ENCODE measurements around the gene ST3GAL3. TPM values are rescaled to one million over a fixed set of nuclear protein-coding genes. Genes with fewer than 3 reads are reported as not detected.

The ST3GAL3 gene
- total and polyA plus RNA-seq, 2 donors (not counting 1 experiment from before 2014, with no cell fraction given), result 13.7 to 16.3 TPM

- Histone ChIP-seq H3K4me2 (ENCODE audit: extremely low read depth, insufficient read depth, low read length) (no peak overlapping the region), H2AFZ (ENCODE audit: low read length) (no peak overlapping the region), H4K20me1 (ENCODE audit: control insufficient read depth, extremely low read depth, insufficient read depth, low read length) (no peaks in the 10 kb centered on the region), H3K4me1 (ENCODE audit: control insufficient read depth, extremely low read depth, insufficient read depth, low read length) (peaks cover 11% of the 10 kb centered on the region), H3K27me3 (ENCODE audit: control insufficient read depth, insufficient read depth, low read length) (no peaks in the 10 kb centered on the region), H3K36me3 (ENCODE audit: control insufficient read depth, insufficient read depth, low read length) (peaks cover 2% of the 10 kb centered on the region), H3K9ac (ENCODE audit: insufficient read depth, low read length) (no peak overlapping the region), H3K9me3 (ENCODE audit: control insufficient read depth, insufficient read depth, low read depth, low read length) (no peaks in the 10 kb centered on the region), H3K27ac (ENCODE audit: insufficient read depth, low read length) (no peak overlapping the region), H3K4me3 (replicated peaks in 1 of 4; ENCODE audit: control extremely low read depth in 1 of 4, insufficient read depth in 1 of 4, low read depth in 3 of 4, low read length in 4 of 4) (no peak overlapping the region), H3K79me2 (ENCODE audit: control insufficient read depth, insufficient read depth, low read length) (no peaks in the 10 kb centered on the region)
- DNase-seq (ENCODE audit: low read depth in 2 of 2), result no peak
- no peak for TF ChIP-seq CTCF (conservative IDR thresholded peaks at IDR 0.05 in 1 of 2, IDR thresholded peaks at IDR 0.05 in 1 of 2; ENCODE audit: low read depth in 1 of 2, low read length in 2 of 2)
- no peak for TF ChIP-seq EZH2 (IDR thresholded peaks at IDR 0.05; ENCODE audit: low read length, missing control alignments)
These were observed 96.3 kb downstream of the ST3GAL3 start for GRCh38 chr1:43803646-43804045.

GRCh38 chr1:43804569-43804968, 97.2 kb downstream of the ST3GAL3 start:
- no peaks in the 10 kb centered on the region for H4K20me1 ChIP-seq (ENCODE audit: control insufficient read depth, extremely low read depth, insufficient read depth, low read length)
- peaks cover 2% of the 10 kb centered on the region for H3K36me3 ChIP-seq (ENCODE audit: control insufficient read depth, insufficient read depth, low read length)
- H3K4me1 ChIP-seq (ENCODE audit: control insufficient read depth, extremely low read depth, insufficient read depth, low read length), result peaks cover 9% of the 10 kb centered on the region
- no peak for DNase-seq (ENCODE audit: low read depth in 2 of 2)
- no peak overlapping the region for H3K4me3 ChIP-seq (replicated peaks in 1 of 4; ENCODE audit: control extremely low read depth in 1 of 4, insufficient read depth in 1 of 4, low read depth in 3 of 4, low read length in 4 of 4)
- H3K27ac ChIP-seq (ENCODE audit: insufficient read depth, low read length), result no peak overlapping the region
- no peaks in the 10 kb centered on the region for H3K27me3 ChIP-seq (ENCODE audit: control insufficient read depth, insufficient read depth, low read length)
- no peak overlapping the region for H3K4me2 ChIP-seq (ENCODE audit: extremely low read depth, insufficient read depth, low read length)
- H3K9me3 ChIP-seq (ENCODE audit: control insufficient read depth, insufficient read depth, low read depth, low read length), result no peaks in the 10 kb centered on the region
- no peak overlapping the region for H2AFZ ChIP-seq (ENCODE audit: low read length)
- H3K79me2 ChIP-seq (ENCODE audit: control insufficient read depth, insufficient read depth, low read length), result no peaks in the 10 kb centered on the region
- H3K9ac ChIP-seq (ENCODE audit: insufficient read depth, low read length), result no peak overlapping the region
- TF ChIP-seq CTCF (conservative IDR thresholded peaks at IDR 0.05 in 1 of 2, IDR thresholded peaks at IDR 0.05 in 1 of 2; ENCODE audit: low read depth in 1 of 2, low read length in 2 of 2) (no peak), EZH2 (IDR thresholded peaks at IDR 0.05; ENCODE audit: low read length, missing control alignments) (no peak)

- Histone ChIP-seq H3K4me3 (replicated peaks in 1 of 4; ENCODE audit: control extremely low read depth in 1 of 4, insufficient read depth in 1 of 4, low read depth in 3 of 4, low read length in 4 of 4) (no peak overlapping the region), H3K27me3 (ENCODE audit: control insufficient read depth, insufficient read depth, low read length) (no peaks in the 10 kb centered on the region), H3K27ac (ENCODE audit: insufficient read depth, low read length) (no peak overlapping the region), H3K79me2 (ENCODE audit: control insufficient read depth, insufficient read depth, low read length) (no peaks in the 10 kb centered on the region), H3K9me3 (ENCODE audit: control insufficient read depth, insufficient read depth, low read depth, low read length) (no peaks in the 10 kb centered on the region), H3K36me3 (ENCODE audit: control insufficient read depth, insufficient read depth, low read length) (peaks cover 2% of the 10 kb centered on the region), H3K9ac (ENCODE audit: insufficient read depth, low read length) (no peak overlapping the region), H3K4me1 (ENCODE audit: control insufficient read depth, extremely low read depth, insufficient read depth, low read length) (peaks cover 3% of the 10 kb centered on the region), H2AFZ (ENCODE audit: low read length) (no peak overlapping the region), H4K20me1 (ENCODE audit: control insufficient read depth, extremely low read depth, insufficient read depth, low read length) (no peaks in the 10 kb centered on the region), H3K4me2 (ENCODE audit: extremely low read depth, insufficient read depth, low read length) (no peak overlapping the region)
- TF ChIP-seq EZH2 (IDR thresholded peaks at IDR 0.05; ENCODE audit: low read length, missing control alignments) (no peak), CTCF (conservative IDR thresholded peaks at IDR 0.05 in 1 of 2, IDR thresholded peaks at IDR 0.05 in 1 of 2; ENCODE audit: low read depth in 1 of 2, low read length in 2 of 2) (no peak)
- DNase-seq (ENCODE audit: low read depth in 2 of 2), result no peak
These were observed 98.0 kb downstream of the ST3GAL3 start for GRCh38 chr1:43805340-43805739.
